ENCODE results near the gene UNC5B.
A peak's percentile ranks its signal among the peaks of the same experiment; 100 is the strongest.

UNC5B gene

DNA sequence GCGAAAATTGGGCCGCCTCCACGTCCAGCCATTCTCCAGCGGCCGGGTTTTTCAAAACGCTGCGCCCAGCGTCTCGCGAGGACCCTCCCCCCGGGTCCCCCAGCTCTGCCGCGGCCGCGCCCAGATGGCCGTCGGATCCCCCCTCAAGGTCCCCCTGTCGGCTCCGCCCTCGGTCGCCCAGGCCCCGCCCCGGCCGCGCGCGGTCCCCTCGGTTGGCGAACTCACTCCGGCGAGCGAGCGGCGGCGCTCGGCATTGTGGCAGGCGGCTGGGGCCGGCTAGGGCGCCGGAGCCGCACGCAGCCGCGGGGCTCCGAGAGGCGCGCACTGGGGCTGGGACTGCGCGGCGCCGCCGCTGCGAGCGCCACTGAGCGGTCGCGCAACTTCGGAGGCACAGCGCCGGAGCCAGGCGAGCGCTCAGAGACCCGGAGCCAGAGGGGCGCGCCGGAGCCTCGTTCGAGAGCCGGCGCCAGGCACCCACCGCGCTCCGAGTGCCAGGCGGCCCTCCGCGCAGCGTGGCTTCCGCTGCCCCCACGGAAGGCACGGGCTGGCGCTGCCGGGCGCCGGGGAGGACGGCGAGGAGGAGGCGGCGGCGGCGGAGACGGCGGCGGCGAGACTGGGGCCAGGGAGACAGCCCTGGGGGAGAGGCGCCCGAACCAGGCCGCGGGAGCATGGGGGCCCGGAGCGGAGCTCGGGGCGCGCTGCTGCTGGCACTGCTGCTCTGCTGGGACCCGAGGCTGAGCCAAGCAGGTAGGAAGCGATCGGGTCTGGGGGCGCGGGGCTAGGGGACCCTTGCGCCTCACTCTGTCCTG lies at the start of gene UNC5B:
TSS of gene UNC5B (plus strand) at position 253 of the 809 bp plus-strand sequence. CDS start at position 669, 416 bp downstream.
- DNase-seq (ENCODE audit: low read depth), result peak; percentile 72
- peak within 1 kb of the TSS; percentile 80 for H3K4me3 ChIP-seq (ENCODE audit: low read depth, low read length)

DNA sequence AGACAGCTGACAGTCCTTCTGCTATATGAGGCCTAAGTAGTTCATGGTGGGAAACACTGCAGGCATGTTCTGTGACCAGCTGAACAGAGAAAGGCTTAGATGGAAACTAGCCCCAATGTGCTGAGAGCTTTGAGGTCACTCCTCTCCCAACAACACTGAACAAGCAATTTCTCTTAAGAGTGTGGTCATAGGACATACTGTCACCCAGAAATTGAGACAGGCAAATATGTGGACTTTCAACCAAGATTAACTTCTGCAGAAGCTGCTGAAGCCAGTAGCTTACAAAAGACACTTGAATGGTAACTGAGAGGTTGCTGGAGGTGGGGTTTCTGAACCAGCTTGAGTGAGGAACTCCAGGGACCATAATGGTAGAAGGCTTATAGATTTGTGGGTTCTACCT lies 38.9 kb upstream of the UNC5B start:
- no peak overlapping the region for H3K4me3 ChIP-seq (ENCODE audit: low read depth, low read length)
- no peak for DNase-seq (ENCODE audit: low read depth)

DNA sequence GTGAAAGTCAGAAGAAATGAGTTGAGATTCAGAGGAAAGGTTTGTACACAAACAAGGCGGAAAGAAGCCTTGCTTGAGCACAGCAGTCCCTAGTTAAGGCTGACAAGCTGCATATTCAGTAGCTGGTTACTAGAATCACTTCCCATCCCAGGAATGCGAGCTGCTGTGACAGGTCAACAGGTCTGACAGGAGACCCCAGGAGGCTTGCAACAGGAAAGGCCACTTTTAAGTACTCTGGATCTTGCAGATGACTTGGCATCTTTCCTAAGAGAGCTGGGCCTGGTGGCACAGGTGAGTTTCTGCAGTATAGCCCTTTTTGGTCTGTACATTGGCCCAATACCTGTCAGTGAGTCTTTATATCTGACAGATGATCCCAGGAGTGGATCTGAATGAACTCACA lies 35.7 kb upstream of the UNC5B start:
- no peak overlapping the region for H3K4me3 ChIP-seq (ENCODE audit: low read depth, low read length)
- no peak for DNase-seq (ENCODE audit: low read depth)

- H3K4me3 ChIP-seq (ENCODE audit: low read depth, low read length), result no peak overlapping the region
- DNase-seq (ENCODE audit: low read depth), result no peak
Measured at GRCh38 chr10:71177651-71178199, 34.6 kb upstream of the UNC5B start.

DNA sequence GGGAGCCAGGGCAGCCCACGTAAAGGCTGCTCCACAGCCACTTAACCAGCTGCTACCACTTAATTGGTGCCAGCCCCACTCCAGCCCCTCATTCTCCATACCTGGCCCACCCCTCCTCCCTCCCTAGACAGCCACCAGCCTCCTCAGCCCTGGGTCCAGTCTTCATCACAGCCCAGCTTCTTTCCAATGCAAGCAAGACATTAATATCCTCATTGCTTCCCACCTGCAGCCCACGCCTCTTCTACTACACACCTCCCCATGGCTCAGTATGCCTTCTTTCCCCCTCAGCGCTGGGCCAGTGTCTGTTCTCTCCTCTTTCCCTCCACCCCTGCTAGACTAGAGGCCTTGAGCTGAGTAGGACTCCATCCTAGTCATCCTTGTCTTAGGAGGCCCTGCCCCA lies 33.5 kb upstream of the UNC5B start:
- H3K4me3 ChIP-seq (ENCODE audit: low read depth, low read length), result no peak overlapping the region
- no peak for DNase-seq (ENCODE audit: low read depth)

DNA sequence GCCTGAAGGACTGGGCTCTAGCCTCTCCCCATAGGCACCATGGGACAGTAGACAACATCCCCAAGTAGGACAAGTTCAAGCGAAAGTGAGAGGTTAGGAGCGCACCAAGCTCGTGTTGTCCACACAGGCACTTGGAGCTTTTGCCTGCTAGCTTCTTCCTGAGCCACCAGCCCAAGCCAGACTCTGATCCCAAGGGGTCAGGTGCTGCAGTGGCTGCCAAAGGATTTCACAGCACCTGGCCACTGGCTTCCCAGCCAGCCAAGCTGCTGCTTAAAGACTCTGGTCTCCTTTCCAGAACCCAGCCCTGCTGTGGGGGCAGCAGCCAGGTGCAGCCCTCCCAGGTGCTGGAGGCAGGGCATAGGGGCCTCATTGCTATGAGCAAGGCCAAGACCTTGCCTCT lies 33.0 kb upstream of the UNC5B start:
- no peak for DNase-seq (ENCODE audit: low read depth)
- no peak overlapping the region for H3K4me3 ChIP-seq (ENCODE audit: low read depth, low read length)

- DNase-seq (ENCODE audit: low read depth), result no peak
- H3K4me3 ChIP-seq (ENCODE audit: low read depth, low read length), result no peak overlapping the region
Measured at GRCh38 chr10:71184421-71184820, 27.9 kb upstream of the UNC5B start.

DNA sequence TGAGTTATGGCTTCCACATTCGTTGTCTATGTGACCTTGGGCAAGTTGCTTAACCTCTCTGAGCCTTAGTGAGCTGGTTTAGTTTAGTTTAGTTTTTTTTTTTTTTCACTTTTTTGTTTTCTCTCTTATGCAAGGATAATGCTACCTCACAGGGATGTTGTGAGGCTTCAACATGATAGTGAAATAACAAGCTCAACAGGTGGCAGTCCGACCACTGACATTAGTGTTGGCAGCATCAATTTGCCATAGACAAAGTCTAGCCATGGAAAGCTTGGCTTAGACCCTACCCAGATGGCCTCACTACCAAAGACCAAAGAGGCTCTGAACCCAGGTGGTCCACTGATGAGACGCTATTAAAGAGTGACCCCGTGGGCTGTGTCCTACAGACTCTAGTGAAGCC lies 27.2 kb upstream of the UNC5B start:
- H3K4me3 ChIP-seq (ENCODE audit: low read depth, low read length), result no peak overlapping the region
- DNase-seq (ENCODE audit: low read depth), result no peak

DNA sequence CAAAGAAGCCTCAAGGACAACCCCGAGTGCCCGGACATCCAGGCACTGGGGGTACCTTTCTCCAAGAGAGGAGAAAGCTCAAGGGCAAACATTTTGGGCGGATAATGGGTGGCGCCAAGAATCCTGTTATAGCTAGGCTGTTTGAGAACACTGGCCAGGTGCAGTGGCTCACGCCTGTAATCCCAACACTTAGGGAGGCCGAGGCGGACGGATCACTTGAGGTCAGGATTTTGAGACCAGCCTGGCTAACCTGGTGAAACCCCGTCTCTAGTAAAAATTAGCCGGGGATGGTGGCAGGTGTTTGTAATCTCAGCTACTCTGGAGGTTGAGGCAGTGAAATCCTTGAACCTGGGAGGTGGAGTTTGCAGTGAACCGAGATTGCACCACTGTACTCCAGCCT lies 25.2 kb upstream of the UNC5B start:
- no peak overlapping the region for H3K4me3 ChIP-seq (ENCODE audit: low read depth, low read length)
- no peak for DNase-seq (ENCODE audit: low read depth)

DNA sequence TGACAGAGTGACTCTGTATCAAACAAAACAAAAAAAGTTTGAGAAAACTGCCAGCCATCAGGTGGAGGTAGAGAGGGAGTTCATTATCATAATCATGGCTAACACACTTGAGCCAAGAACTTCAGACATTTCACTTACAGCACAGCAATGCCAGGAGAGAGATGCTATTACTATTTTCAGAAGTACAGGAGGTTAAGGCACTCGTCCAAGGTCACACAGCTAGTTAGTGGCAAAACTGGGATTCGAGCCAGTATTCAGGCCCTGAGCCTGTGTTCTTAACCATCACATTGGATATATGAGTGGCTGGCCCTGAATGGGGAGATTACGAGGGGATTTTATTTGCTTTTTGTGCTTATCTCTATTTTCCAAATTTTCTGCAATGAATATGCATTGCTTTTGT lies 24.8 kb upstream of the UNC5B start:
- DNase-seq (ENCODE audit: low read depth), result peak; percentile 26

GRCh38 chr10:71188201-71188600 lies 24.2 kb upstream of the UNC5B start:
- DNase-seq (ENCODE audit: low read depth), result no peak
- no peak overlapping the region for H3K4me3 ChIP-seq (ENCODE audit: low read depth, low read length)

More for the DNA sequence above, 24.8 kb upstream of the UNC5B start:
- H3K4me3 ChIP-seq (ENCODE audit: low read depth, low read length), result no peak overlapping the region

GRCh38 chr10:71191019-71191418 lies 21.4 kb upstream of the UNC5B start:
- no peak for DNase-seq (ENCODE audit: low read depth)

DNA sequence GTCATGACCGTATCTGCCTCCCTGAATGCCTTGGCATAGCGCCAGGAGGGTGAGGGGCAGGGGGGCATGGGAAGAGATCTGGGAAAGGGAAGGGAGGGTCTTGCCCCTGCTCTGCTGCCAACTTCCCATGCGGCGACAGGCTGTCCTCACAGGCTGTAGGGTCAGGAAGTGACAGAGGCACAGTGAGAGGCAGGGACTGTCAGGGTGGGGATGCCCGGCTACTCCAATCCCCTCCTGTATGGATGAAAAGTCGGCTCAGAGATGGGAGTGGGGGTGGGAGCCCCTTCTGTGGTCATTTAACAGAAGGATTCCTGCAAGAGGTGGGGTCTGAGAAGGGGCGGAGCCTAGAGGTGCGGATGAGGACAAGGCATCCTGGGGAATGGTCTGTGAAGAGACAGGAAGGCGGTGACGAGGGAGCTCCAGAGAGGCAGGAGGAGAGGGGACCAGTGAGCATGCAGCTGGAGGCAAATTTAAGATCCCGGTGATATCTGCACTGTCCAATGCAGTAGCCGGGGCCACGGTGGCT lies 20.8 kb upstream of the UNC5B start:
- DNase-seq (ENCODE audit: low read depth), result no peak
- H3K4me3 ChIP-seq (ENCODE audit: low read depth, low read length), result no peak overlapping the region

More at GRCh38 chr10:71191019-71191418, 21.4 kb upstream of the UNC5B start:
- H3K4me3 ChIP-seq (ENCODE audit: low read depth, low read length), result no peak overlapping the region

DNA sequence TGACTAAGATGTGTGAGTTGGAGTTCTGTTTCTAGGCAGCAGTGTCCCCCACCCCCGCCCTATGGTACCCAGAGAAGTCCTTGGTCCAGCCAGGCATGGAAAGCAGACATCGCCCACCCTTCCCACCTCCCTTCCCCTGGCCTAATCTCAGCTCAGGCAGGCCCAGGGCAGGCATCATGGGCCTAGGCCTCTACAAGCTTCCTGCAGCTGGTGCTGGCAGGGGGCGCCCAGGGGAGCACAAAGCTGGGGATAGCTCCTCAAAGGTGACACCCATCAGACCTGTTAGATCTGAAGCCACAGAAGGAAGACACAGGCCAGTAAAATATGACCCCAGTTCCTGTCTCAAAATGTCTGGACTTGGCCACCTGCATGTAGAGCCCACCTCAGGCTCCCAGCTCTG lies 18.9 kb upstream of the UNC5B start:
- no peak for DNase-seq (ENCODE audit: low read depth)
- no peak overlapping the region for H3K4me3 ChIP-seq (ENCODE audit: low read depth, low read length)

DNA sequence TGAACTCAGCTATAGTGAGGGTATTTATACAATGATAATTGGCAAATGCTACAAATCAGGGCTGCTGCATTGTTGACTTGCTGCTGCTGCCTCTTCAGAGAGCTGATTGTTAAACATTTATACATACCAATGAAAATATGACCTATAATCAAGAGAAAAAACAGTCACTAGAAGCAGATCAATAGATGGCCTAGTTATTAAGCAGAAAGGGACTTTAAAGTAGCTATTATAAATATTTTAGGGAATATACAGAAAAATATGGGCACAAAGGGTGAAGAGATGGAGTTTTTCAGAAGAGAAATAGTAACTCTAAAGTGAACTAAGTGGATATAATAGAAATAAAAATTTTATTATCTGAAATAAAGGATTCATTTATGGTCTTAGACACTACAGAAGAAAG lies 14.4 kb upstream of the UNC5B start:
- DNase-seq (ENCODE audit: low read depth), result no peak

GRCh38 chr10:71201849-71202248 lies 10.5 kb upstream of the UNC5B start:
- no peak for DNase-seq (ENCODE audit: low read depth)
- no peak overlapping the region for H3K4me3 ChIP-seq (ENCODE audit: low read depth, low read length)

More for the DNA sequence above, 14.4 kb upstream of the UNC5B start:
- no peak overlapping the region for H3K4me3 ChIP-seq (ENCODE audit: low read depth, low read length)

DNA sequence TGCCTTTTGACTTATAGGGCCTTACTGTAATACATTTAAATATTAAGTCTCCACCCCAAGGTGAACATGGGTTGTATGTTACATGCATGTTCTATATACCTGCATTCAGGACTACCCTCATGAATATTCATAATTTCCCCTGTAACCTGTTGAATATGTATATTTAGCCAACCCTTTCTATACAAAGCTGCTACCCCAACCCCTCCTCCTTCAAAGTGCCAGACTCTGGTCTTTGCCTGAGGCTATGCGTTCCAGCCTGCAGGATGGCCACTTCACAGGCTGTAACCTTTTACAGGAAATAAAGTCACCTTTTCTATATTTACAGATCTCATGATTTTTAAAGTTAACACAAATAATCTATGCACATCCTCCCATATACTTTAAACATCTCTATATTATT lies 10.1 kb upstream of the UNC5B start:
- H3K4me3 ChIP-seq (ENCODE audit: low read depth, low read length), result no peak overlapping the region
- DNase-seq (ENCODE audit: low read depth), result no peak

- DNase-seq (ENCODE audit: low read depth), result no peak
- no peak overlapping the region for H3K4me3 ChIP-seq (ENCODE audit: low read depth, low read length)
Measured at GRCh38 chr10:71203124-71203523, 9.2 kb upstream of the UNC5B start.

GRCh38 chr10:71203716-71204115 lies 8.7 kb upstream of the UNC5B start:
- DNase-seq (ENCODE audit: low read depth), result no peak
- no peak overlapping the region for H3K4me3 ChIP-seq (ENCODE audit: low read depth, low read length)

DNA sequence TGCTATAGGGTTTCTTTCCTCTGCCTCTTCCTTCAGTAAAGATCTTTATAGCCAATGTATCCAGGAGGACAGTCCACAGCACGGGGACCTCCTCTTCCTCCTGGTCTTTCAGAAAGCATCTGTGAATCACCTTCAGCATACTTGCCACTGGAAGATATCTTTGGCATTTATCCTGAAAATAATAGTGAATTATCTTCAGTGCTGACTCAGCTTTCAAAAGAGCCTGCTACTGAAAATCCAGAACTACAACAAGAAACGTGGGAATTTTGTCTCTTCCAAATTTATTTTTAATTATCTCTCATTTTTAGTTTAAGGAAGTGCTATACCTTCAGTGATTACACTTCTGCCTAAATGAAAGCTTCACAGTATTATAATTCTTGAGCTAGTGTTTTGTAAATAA lies 7.6 kb upstream of the UNC5B start:
- DNase-seq (ENCODE audit: low read depth), result no peak
- no peak overlapping the region for H3K4me3 ChIP-seq (ENCODE audit: low read depth, low read length)

- H3K4me3 ChIP-seq (ENCODE audit: low read depth, low read length), result no peak overlapping the region
- DNase-seq (ENCODE audit: low read depth), result no peak
Measured at GRCh38 chr10:71205468-71205867, 6.9 kb upstream of the UNC5B start.
